Ramos (cell line): ENCODE measurements around the gene BCAM.

Source experiments
- in situ Hi-C: fragments of 300-500 bp; cut with MboI; formaldehyde crosslinking; loops from one replicate; pipeline ENCODE4 v1.14.3; 2022; ENCODE audit warnings: low sequenced_read_pairs; ENCODE audit not compliant: unreplicated experiment

BCAM gene

DNA sequence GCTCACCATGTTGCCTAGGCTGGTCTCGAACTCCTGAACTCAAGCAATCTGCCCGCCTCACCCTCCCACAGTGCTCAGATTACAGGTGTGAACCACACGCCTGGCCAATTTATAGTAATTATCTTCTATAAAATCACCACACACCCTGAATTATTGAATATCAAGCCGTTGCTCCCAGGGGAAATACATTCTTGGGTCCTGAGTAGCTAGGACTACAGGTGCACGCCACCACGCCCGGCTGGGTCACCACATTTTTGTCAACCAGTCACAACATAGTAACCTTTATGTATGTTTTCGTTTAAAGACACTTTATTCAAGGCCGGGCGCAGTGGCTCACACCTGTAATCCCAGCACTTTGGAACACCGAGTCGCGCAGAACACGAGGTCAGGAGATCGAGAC, 22.9 kb upstream of the BCAM start:
- in situ Hi-C loops, result no loop called here

DNA sequence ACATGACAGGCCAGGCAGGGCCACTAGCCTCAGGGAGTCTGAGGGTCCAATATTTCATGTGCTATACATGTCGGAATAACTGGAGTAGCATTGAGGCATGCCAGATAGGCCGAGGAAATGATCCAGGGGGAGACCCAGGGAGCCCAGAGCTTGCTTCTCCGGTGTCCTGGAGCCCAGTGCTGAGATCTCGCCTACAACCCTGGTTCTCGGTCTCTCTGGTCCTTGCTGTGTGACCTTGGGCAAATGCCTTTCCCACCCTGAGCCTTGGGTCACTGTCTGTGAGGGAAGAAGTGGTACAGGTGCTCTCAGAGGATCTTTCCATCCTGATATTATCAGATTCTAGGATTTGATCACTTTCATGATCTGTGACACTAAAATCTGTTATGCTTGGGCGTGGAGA, 19.9 kb upstream of the BCAM start:
- in situ Hi-C loops, result no loop called here

DNA sequence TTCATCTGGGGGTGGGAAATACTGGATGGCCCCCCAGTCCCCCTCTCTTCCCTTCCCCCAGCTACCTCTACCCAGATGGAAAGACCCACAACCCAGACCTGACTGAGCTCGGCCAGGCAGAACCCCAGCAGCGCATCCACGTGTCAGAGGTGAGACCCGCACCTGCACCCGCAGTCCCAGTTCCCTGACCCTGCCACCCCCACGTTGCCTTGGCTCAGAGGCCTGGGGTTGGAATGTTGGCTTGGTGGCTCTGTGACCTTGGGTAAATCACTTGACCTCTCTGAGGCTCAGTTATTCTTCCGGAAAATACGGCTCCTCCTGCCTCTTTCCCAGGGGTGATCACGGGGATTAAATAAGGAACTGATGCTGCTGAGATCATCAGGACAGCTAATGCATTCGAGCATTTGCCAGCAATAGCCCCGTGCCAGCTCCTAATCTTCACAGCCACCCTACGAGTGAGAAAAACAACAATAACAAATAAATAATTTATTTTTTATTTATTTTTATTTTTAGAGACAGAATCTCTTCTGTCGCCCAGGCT, 18.9 kb upstream of the BCAM start:
- in situ Hi-C loops, result no loop called here

GRCh38 chr19:44792281-44792680, 16.6 kb upstream of the BCAM start:
- in situ Hi-C loops, result no loop called here

DNA sequence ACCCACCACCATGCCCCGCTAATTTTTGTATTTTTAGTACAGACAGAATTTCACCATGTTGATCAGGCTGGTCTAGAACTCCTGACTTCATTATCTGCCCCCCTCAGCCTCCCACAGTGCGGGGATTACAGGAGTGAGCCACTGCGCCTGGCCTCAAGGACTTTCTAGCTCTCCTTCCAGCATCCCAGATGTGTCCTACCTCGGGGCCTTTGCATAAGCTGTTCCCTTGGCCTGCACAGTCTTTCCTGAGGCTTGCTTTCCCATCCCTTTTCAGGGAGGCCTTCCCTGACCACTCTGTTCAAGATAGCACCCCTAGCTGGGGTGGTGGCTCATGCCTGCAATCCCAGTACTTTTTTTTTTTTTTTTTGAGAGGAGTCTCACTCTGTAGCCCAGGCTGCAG, 14.3 kb upstream of the BCAM start:
- in situ Hi-C loops, result no loop called here

GRCh38 chr19:44795398-44795987, 13.4 kb upstream of the BCAM start:
- in situ Hi-C loops, result no loop called here

DNA sequence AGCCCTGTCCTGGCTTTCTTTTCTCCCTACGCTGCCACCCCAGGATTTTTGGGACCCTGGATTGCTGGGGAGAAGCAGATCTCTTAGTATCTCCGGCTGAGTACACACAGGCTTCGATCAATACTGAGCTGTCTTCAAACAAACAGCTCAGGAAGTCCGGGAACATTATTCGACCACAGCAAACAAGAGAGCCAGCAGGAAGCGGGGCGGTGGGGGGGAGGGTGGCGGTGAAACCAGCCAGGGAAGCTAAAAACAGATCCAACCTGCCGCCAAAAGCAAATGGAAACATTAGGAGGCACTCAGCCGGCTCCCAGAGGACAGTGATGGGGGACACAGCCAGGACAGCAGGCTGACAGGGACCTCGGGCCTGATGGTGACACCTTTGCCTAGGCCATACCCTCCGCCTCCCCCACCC, 12.2 kb upstream of the BCAM start:
- in situ Hi-C loops, result no loop called here

- in situ Hi-C loops, result no loop called here
Measured at GRCh38 chr19:44799627-44800346, 9.1 kb upstream of the BCAM start.

GRCh38 chr19:44800461-44800860, 8.4 kb upstream of the BCAM start:
- in situ Hi-C loops, result no loop called here

GRCh38 chr19:44803442-44804428, 5.2 kb upstream of the BCAM start:
- in situ Hi-C loops, result no loop called here

GRCh38 chr19:44806291-44806690, 2.6 kb upstream of the BCAM start:
- in situ Hi-C loops, result no loop called here

GRCh38 chr19:44807162-44807561, 1.7 kb upstream of the BCAM start:
- in situ Hi-C loops, result no loop called here

DNA sequence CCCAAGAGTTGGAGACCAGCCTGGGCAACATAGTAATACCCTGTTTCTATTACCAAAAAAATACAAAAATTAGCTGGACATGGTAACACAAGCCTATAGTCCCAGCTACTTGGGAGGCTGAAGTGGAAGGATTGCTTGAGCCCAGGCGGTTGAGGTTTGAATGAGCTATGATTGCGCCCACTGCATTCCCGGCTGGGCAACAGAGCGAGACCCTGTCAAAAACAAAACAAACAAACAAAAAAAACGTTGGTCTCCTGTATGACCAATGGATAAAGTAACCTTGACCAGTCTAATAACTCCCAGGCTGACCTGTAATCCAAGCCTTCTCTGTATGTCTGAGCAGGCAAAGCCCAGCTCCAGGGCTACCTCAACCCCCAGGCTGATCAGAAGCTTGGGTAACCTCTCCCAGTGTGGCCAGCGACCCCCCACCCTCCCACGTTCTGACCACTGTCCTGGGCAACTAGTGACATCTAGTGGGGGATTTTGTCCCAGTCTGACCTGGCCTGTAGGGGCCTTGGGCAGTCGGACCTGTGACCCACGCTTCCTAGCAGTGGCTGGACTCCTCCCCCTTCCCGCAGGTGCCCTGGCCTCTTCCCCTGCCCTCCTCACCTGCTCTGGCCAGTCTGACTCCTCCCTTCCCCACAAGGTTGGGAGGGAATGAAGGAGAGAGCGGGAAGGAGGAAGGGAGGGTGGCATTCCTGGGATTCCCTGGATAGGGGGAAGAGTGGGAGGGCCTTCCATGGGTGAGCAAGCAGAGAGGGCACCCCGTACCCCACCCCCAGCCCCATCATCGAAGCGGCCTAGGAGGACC, 1.0 kb upstream of the BCAM start:
- in situ Hi-C loops, result no loop called here

- in situ Hi-C loops, result no loop called here
Measured at GRCh38 chr19:44809577-44810233, 802 bp downstream of the BCAM start.

GRCh38 chr19:44810234-44811121, 1.6 kb downstream of the BCAM start:
- in situ Hi-C loops, result no loop called here

DNA sequence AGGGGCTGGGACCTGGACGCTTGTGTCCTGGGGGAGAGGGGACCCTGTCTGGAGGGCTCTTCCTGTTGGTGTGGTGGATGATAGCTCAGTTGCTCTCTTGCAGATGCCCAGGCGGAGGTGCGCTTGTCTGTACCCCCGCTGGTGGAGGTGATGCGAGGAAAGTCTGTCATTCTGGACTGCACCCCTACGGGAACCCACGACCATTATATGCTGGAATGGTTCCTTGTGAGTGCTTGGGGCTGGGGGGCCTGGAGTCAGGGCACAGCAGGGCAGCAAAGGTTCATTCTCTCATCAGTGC, 2.2 kb downstream of the BCAM start:
- in situ Hi-C loops, result no loop called here

DNA sequence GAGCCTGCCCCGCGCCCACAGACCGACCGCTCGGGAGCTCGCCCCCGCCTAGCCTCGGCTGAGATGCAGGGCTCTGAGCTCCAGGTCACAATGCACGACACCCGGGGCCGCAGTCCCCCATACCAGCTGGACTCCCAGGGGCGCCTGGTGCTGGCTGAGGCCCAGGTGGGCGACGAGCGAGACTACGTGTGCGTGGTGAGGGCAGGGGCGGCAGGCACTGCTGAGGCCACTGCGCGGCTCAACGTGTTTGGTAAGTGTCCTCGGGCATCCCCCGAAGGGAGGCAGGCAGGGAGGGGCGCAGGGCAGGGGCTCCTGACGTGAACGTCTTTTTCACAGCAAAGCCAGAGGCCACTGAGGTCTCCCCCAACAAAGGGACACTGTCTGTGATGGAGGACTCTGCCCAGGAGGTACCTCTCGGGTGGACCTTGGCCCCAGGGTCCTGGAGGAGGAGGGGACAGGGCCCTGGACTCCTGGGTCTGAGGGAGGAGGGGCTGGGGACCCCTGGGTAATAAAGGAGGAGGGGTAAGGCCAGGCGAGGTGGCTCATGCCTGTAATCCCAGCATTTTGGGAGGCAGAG, 3.3 kb downstream of the BCAM start:
- in situ Hi-C loops, result no loop called here

DNA sequence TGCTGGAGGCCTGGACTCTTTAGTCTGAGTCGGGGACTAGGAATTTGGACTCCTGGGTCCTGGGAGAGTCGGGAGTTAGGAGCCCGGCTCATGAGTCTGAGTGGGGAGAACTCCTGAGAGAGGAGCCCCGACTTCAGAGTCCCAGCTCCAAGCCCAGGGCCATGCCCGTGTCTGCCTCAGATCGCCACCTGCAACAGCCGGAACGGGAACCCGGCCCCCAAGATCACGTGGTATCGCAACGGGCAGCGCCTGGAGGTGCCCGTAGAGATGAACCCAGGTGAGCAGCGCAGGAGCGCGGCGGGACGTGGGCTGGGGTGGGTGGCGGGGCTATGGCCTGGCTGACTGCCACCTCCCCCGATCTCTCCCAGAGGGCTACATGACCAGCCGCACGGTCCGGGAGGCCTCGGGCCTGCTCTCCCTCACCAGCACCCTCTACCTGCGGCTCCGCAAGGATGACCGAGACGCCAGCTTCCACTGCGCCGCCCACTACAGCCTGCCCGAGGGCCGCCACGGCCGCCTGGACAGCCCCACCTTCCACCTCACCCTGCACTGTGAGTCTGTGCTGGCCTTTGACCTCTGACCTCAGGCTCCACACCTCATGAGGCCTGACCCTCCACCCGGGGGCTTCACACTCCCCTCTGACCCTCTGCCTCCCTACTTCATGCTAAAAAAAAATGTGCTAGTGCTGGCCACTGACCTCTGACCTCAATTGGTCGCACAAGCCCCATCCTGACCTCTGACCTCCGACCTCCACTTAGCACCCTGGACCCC, 4.4 kb downstream of the BCAM start:
- in situ Hi-C loops, result no loop called here
